Measurements from ENCODE around the gene PDGFD.

PDGFD gene

GRCh38 chr11:104145062-104145461, 18.9 kb downstream of the PDGFD start:
- no peak for DNase-seq

GRCh38 chr11:104142698-104143097, 21.2 kb downstream of the PDGFD start:
- DNase-seq, result no peak

GRCh38 chr11:104136861-104137260, 27.1 kb downstream of the PDGFD start:
- DNase-seq, result no peak

- no peak for DNase-seq
Observed at GRCh38 chr11:104134745-104135144, 29.2 kb downstream of the PDGFD start.

GRCh38 chr11:104130161-104130560, 33.8 kb downstream of the PDGFD start:
- no peak for DNase-seq

- DNase-seq, result no peak
Observed at GRCh38 chr11:104129145-104129544, 34.8 kb downstream of the PDGFD start.

- DNase-seq, result no peak
Observed at GRCh38 chr11:104127828-104128227, 36.1 kb downstream of the PDGFD start.

GRCh38 chr11:104126464-104126863, 37.5 kb downstream of the PDGFD start:
- DNase-seq, result no peak

- no peak for DNase-seq
Observed at GRCh38 chr11:104124979-104125378, 39.0 kb downstream of the PDGFD start.

GRCh38 chr11:104122836-104123235, 41.1 kb downstream of the PDGFD start:
- no peak for DNase-seq

- no peak for DNase-seq
Observed at GRCh38 chr11:104122011-104122635, 41.8 kb downstream of the PDGFD start.

- DNase-seq, result no peak
Observed at GRCh38 chr11:104120493-104121137, 43.3 kb downstream of the PDGFD start.

- no peak for DNase-seq
Observed at GRCh38 chr11:104118105-104118744, 45.7 kb downstream of the PDGFD start.

- no peak for DNase-seq
Observed at GRCh38 chr11:104113541-104113940, 50.4 kb downstream of the PDGFD start.

- no peak for DNase-seq
Observed at GRCh38 chr11:104106136-104106754, 57.7 kb downstream of the PDGFD start.

- no peak for DNase-seq
Observed at GRCh38 chr11:104105155-104105554, 58.8 kb downstream of the PDGFD start.

GRCh38 chr11:104104664-104105063, 59.3 kb downstream of the PDGFD start:
- no peak for DNase-seq

- DNase-seq, result no peak
Observed at GRCh38 chr11:104104201-104104600, 59.7 kb downstream of the PDGFD start.

GRCh38 chr11:104098555-104098954, 65.4 kb downstream of the PDGFD start:
- DNase-seq, result no peak

GRCh38 chr11:104098132-104098531, 65.8 kb downstream of the PDGFD start:
- no peak for DNase-seq

- no peak for DNase-seq
Observed at GRCh38 chr11:104096900-104097299, 67.0 kb downstream of the PDGFD start.

- no peak for DNase-seq
Observed at GRCh38 chr11:104095791-104096190, 68.2 kb downstream of the PDGFD start.

- DNase-seq, result no peak
Observed at GRCh38 chr11:104094576-104094975, 69.4 kb downstream of the PDGFD start.

Data from inflammatory macrophage (primary cell).